BE2C (cell line): ENCODE data around the gene WWOX.

Source experiments
- DNase-seq: peaks from one replicate; pipeline ENCODE4 v3.0.0-alpha.2; 2020
- H3K27me3 ChIP-seq: fragments of 250-450 bp; sonication (Bioruptor Pico); 2 replicates; pipeline ENCODE4 v1.5.1; 2020; ENCODE audit warnings: mild to moderate bottlenecking
- H3K36me3 ChIP-seq: fragments of 250-450 bp; sonication (Bioruptor Pico); 2 replicates; pipeline ENCODE4 v1.5.1; 2020; ENCODE audit warnings: mild to moderate bottlenecking
- H3K4me1 ChIP-seq: fragments of 250-450 bp; sonication (Bioruptor Pico); 2 replicates; pipeline ENCODE4 v1.5.1; 2020
- H3K4me3 ChIP-seq: 2 replicates; pipeline ENCODE4 v1.5.1; 2011; ENCODE audit warnings: low read depth, low read length
- H3K9me3 ChIP-seq: fragments of 250-450 bp; sonication (Bioruptor Pico); 2 replicates; pipeline ENCODE4 v1.5.1; 2020
- TF ChIP-seq, protein P1 (sequence below): IDR thresholded peaks from 2 replicates; pipeline ENCODE4 v1.5.1; 2012; ENCODE audit warnings: mild to moderate bottlenecking, low read depth, low read length

WWOX gene

DNA sequence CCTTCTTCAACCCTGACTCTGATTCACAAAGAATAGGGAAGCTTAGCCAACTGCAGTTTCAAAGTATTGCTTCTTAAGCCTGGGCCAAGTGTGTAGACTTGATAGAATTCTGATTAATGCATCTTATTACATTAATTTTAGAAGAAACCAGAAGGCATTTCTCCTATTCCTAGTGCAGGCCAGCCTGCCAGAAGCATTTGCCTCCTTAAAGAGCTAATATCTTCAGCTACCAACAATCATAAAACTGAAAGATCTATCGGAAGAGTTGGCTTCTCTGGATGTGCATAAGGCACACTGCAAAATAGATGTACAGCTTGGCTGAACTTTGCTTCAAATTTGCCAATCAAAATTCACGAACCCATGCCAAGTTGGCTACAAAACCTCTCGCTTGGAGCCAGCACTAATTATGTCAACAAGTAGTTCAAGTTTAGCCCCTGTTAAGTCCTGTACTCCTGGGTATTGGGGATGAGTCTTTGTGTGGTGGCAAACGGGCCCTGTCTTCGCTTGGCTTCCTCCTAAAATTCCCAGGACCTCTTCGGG lies 717.8 kb downstream of the WWOX start:
- TF ChIP-seq, protein P1, sequence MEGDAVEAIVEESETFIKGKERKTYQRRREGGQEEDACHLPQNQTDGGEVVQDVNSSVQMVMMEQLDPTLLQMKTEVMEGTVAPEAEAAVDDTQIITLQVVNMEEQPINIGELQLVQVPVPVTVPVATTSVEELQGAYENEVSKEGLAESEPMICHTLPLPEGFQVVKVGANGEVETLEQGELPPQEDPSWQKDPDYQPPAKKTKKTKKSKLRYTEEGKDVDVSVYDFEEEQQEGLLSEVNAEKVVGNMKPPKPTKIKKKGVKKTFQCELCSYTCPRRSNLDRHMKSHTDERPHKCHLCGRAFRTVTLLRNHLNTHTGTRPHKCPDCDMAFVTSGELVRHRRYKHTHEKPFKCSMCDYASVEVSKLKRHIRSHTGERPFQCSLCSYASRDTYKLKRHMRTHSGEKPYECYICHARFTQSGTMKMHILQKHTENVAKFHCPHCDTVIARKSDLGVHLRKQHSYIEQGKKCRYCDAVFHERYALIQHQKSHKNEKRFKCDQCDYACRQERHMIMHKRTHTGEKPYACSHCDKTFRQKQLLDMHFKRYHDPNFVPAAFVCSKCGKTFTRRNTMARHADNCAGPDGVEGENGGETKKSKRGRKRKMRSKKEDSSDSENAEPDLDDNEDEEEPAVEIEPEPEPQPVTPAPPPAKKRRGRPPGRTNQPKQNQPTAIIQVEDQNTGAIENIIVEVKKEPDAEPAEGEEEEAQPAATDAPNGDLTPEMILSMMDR: no peak
- H3K9me3 ChIP-seq: no peaks in the 10 kb centered on the region
- H3K4me3 ChIP-seq: no peak overlapping the region
- no peaks in the 10 kb centered on the region for H3K36me3 ChIP-seq
- H3K27me3 ChIP-seq: no peaks in the 10 kb centered on the region
- no peak for DNase-seq
- no peaks in the 10 kb centered on the region for H3K4me1 ChIP-seq

DNA sequence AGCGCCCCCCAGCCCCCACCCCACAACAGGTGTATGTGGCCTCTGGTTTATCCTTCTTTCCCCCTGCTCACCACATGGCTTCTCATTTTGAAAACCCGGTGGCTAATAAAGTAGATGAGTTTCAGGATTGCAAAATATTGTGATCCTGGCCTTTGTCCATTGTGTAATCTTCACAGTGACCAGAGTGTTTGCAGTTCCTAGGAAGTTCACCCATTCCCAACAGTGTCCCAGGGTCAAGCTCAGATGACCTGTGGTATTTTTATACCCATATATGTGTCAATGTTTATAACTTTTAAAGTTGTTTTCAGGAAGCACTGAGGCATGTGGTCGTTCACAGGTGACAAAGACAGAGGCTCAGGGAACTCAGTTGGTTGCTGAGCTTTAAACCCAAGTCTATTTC lies 721.9 kb downstream of the WWOX start:
- TF ChIP-seq, protein P1: no peak
- Histone ChIP-seq H3K9me3 (no peaks in the 10 kb centered on the region), H3K27me3 (no peaks in the 10 kb centered on the region), H3K4me1 (no peaks in the 10 kb centered on the region), H3K4me3 (no peak overlapping the region), H3K36me3 (no peaks in the 10 kb centered on the region)
- DNase-seq: no peak

DNA sequence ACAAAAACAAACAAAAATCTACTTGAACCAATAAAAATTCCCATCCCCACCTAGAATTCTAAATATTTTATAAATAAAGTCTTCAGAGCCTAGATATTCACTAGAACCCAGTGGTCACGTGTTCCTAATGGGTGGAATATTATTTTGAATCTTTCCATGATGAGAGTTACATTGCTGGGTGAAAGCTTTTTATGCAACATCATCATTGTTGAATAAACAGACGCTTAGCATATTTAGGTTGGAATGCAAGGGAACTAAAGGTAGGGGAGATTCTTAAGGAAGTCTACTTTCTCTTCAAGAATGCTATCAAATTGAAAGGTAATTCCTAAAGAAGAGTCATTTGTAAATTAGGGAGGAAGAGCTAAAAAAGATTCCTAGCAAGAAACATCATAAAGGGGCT lies 723.1 kb downstream of the WWOX start:
- DNase-seq: no peak
- no peaks in the 10 kb centered on the region for H3K27me3 ChIP-seq
- H3K9me3 ChIP-seq: no peaks in the 10 kb centered on the region
- no peak overlapping the region for H3K4me3 ChIP-seq
- H3K4me1 ChIP-seq: no peaks in the 10 kb centered on the region
- TF ChIP-seq, protein P1: no peak
- no peaks in the 10 kb centered on the region for H3K36me3 ChIP-seq

- DNase-seq: no peak
- Histone ChIP-seq H3K9me3 (no peaks in the 10 kb centered on the region), H3K4me3 (no peak overlapping the region), H3K36me3 (no peaks in the 10 kb centered on the region), H3K4me1 (no peaks in the 10 kb centered on the region), H3K27me3 (no peaks in the 10 kb centered on the region)
- TF ChIP-seq, protein P1: no peak
Measured at GRCh38 chr16:78823027-78823426, 723.6 kb downstream of the WWOX start.

DNA sequence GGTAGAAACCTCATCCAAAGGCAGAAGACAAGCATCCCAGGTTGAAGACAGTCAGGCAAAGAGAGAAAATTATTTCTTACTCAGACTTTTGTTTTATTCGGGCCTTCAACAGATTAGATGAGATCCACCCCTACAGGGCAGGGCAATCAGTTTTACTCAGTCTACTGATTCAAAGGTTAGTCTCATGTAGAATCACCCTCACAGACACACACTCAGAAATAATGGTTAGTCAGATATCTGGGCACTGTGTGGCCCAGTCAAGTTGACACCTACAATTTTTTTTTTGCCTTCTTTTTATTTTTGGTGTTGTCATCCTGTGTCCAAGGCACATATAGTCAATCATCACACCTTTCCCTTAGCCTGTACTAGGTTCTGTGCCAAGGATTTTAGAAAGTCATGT lies 729.8 kb downstream of the WWOX start:
- Histone ChIP-seq H3K27me3 (no peaks in the 10 kb centered on the region), H3K9me3 (no peaks in the 10 kb centered on the region), H3K4me3 (no peak overlapping the region), H3K36me3 (no peaks in the 10 kb centered on the region), H3K4me1 (no peaks in the 10 kb centered on the region)
- TF ChIP-seq, protein P1: no peak
- DNase-seq: no peak

- DNase-seq: no peak
- H3K4me1 ChIP-seq: no peaks in the 10 kb centered on the region
Measured at GRCh38 chr16:78830599-78830998, 731.1 kb downstream of the WWOX start.

More at GRCh38 chr16:78830599-78830998, 731.1 kb downstream of the WWOX start:
- Histone ChIP-seq H3K27me3 (no peaks in the 10 kb centered on the region), H3K9me3 (no peaks in the 10 kb centered on the region), H3K4me3 (no peak overlapping the region), H3K36me3 (no peaks in the 10 kb centered on the region)
- TF ChIP-seq, protein P1: no peak
